Type B pancreatic cell (in vitro differentiated cells): ENCODE data around the gene FOXRED2. TPM values are rescaled to one million over a fixed set of nuclear protein-coding genes. Genes with fewer than 3 reads are reported as not detected.

Source experiments
- DNase-seq: peaks from one replicate; pipeline ENCODE4 v3.0.0; 2021; ENCODE audit warnings: mixed read lengths; ENCODE audit not compliant: unreplicated experiment; ENCODE audit errors: extremely low spot score
- H3K27ac Mint-ChIP-seq: 2 replicates; pipeline ENCODE4 v1.8.0; 2021; ENCODE audit warnings: mild to moderate bottlenecking, mixed read lengths
- H3K27me3 Mint-ChIP-seq: 2 replicates; pipeline ENCODE4 v1.8.0; 2021; ENCODE audit warnings: mixed read lengths
- H3K36me3 Mint-ChIP-seq: 2 replicates; pipeline ENCODE4 v1.8.0; 2021; ENCODE audit warnings: mixed read lengths
- H3K4me1 Mint-ChIP-seq: one replicate; pipeline ENCODE4 v1.8.0; 2021; ENCODE audit warnings: mixed read lengths; ENCODE audit not compliant: unreplicated experiment
- H3K4me3 Mint-ChIP-seq: 2 replicates; pipeline ENCODE4 v1.8.0; 2021; ENCODE audit warnings: mild to moderate bottlenecking, mixed read lengths
- H3K9me3 Mint-ChIP-seq: 2 replicates; pipeline ENCODE4 v1.8.0; 2021; ENCODE audit warnings: mixed read lengths
- total RNA-seq: library from RNA; stranded (reverse); gene quantifications from 2 replicates; pipeline ENCODE4 v1.2.1, GENCODE V29; 2021; ENCODE audit warnings: low replicate concordance
- TF ChIP-seq, protein P1 (sequence below): fragments of 200-600 bp; sonication (generic); conservative IDR thresholded peaks from 2 replicates; pipeline ENCODE4 v1.5.0; 2021; ENCODE audit warnings: antibody characterized with exemption, mild to moderate bottlenecking

FOXRED2 gene
- total RNA-seq, 1 donor from 2014 or later = 38.8 TPM

DNA sequence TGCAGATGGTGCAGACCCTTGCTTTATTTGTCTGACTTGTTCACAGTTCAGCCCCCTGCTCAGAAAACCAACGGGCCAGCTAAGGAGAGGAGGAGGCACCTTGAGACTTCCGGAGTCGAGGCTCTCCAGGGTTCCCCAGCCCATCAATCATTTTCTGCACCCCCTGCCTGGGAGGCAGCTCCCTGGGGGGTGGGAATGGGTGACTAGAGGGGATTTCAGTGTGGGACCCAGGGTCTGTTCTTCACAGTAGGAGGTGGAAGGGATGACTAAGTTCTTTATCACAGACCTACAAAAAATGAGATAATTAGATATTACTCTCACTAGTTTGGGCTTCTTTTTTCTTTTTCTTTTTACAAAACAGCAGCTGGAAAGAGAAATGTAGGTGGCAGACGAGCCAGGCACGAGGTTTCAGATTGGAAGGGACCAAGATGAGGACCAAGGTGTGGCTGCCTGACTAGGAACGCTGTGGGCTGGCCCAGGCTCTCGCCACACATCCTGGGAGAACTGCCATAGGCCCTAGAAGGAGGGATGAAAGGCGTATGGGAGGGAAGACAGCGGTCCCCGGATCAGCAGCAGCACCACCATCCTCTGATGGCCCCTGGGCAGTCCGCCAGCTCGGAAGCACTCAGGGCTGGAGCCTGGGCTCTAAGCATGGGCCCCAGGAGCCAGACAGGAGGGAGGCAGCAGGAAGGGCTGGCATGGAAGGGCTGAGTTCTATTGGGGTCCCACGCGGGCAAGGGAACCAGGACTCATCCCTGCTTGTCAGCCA lies 39.6 kb downstream of the FOXRED2 start:
- H3K27me3 Mint-ChIP-seq = no peaks in the 10 kb centered on the region
- peaks cover 8% of the 10 kb centered on the region for H3K4me1 Mint-ChIP-seq
- no peaks in the 10 kb centered on the region for H3K9me3 Mint-ChIP-seq
- peak overlapping the region; percentile 41 for H3K27ac Mint-ChIP-seq
- DNase-seq = no peak
- H3K4me3 Mint-ChIP-seq = no peak overlapping the region
- H3K36me3 Mint-ChIP-seq = no peaks in the 10 kb centered on the region
- TF ChIP-seq, protein P1, sequence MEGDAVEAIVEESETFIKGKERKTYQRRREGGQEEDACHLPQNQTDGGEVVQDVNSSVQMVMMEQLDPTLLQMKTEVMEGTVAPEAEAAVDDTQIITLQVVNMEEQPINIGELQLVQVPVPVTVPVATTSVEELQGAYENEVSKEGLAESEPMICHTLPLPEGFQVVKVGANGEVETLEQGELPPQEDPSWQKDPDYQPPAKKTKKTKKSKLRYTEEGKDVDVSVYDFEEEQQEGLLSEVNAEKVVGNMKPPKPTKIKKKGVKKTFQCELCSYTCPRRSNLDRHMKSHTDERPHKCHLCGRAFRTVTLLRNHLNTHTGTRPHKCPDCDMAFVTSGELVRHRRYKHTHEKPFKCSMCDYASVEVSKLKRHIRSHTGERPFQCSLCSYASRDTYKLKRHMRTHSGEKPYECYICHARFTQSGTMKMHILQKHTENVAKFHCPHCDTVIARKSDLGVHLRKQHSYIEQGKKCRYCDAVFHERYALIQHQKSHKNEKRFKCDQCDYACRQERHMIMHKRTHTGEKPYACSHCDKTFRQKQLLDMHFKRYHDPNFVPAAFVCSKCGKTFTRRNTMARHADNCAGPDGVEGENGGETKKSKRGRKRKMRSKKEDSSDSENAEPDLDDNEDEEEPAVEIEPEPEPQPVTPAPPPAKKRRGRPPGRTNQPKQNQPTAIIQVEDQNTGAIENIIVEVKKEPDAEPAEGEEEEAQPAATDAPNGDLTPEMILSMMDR = no peak

DNA sequence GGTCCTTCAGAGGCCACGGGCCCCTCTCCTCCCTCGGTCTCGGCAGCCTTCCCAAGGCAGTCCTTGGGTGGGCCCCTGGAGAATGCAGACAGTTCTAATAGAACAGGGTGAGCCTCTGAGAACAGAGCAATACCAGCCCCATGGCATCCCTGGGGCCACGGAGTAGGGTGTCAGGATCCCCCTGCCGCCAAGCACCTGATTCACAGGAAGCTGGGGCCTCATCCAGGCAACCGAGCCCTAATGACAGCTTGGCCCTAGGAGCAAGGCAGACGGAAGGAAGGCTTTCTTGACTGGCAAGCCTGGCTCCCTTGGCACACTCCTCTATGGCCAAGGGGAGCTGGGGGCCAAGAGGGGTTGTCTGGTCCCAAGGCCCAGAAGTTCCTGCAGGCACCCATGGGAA lies 40.6 kb downstream of the FOXRED2 start:
- Mint-ChIP-seq H3K4me1 (peaks cover 11% of the 10 kb centered on the region), H3K4me3 (no peak overlapping the region), H3K27me3 (no peaks in the 10 kb centered on the region), H3K9me3 (no peaks in the 10 kb centered on the region), H3K36me3 (no peaks in the 10 kb centered on the region), H3K27ac (peak overlapping the region; percentile 86)
- TF ChIP-seq, protein P1 = no peak
- DNase-seq = no peak

DNA sequence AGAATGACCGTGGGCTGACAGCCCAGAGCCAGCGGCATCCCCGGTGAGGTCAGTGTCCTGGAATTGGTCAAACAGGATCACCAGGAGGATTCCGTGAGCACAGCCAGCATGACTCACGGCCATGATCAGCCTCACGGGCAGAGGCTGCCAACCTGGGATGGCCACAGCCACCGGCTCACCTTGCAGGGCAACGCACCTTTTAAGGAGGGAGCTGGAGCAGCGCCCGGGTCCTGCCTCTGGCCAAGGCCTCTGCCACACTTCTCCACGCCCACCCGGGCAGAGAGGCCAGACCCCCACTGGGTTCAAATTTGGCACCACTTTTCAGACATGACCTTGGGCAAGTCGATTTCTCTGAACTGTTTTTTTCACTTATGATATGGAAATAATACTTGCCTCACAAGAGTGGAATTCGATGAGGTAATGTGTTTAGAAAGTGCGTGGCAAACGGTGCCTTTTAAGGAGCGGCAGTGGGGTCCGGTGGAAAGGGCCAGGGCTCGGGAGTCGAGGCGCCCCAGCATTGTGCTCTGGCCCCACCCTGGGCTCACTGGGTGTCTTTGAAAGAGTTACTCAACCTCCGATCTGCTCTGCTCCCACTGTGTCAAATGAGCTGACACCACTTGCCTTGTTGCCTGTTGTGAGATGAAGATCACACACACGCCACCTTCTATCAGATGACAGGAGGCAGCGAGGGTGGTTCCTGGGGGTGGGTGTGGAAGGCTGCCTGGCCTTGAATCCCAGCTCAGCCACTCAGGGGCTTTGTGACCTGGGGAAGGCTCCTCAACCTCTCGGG lies 41.4 kb downstream of the FOXRED2 start:
- no peaks in the 10 kb centered on the region for H3K27me3 Mint-ChIP-seq
- no peaks in the 10 kb centered on the region for H3K36me3 Mint-ChIP-seq
- no peaks in the 10 kb centered on the region for H3K9me3 Mint-ChIP-seq
- no peak overlapping the region for H3K4me3 Mint-ChIP-seq
- peak overlapping the region; percentile 86 for H3K27ac Mint-ChIP-seq
- TF ChIP-seq, protein P1 = no peak
- H3K4me1 Mint-ChIP-seq = peaks cover 11% of the 10 kb centered on the region
- DNase-seq = no peak

DNA sequence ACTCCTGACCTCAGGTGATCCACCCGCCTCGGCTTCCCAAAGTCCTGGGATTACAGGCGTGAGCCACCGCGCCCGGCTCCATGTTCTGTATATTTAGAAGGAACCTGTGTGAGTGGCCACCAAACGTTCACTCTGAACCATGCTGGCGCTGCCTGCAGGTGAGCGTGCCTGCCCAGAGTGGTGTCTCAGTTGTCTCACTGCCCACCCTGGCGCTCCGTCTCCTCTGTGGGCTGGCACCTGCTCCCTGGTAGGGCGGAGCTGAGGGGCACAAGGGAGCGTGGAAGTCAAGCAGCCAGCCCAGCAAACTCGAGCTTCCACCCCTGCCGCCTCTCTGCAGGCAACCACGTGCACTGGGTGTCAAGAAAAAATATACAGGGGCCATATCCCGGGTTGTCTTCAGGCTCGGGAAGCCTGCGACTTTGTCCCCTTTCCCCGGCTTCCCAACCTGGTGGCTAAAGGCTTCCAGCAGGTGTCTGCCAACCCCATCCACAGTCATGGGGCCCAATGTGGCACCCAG lies 42.1 kb downstream of the FOXRED2 start:
- Mint-ChIP-seq H3K36me3 (no peaks in the 10 kb centered on the region), H3K4me3 (no peak overlapping the region), H3K4me1 (peaks cover 11% of the 10 kb centered on the region), H3K27me3 (no peaks in the 10 kb centered on the region), H3K27ac (peak overlapping the region; percentile 86), H3K9me3 (no peaks in the 10 kb centered on the region)
- DNase-seq = no peak
- TF ChIP-seq, protein P1 = no peak

DNA sequence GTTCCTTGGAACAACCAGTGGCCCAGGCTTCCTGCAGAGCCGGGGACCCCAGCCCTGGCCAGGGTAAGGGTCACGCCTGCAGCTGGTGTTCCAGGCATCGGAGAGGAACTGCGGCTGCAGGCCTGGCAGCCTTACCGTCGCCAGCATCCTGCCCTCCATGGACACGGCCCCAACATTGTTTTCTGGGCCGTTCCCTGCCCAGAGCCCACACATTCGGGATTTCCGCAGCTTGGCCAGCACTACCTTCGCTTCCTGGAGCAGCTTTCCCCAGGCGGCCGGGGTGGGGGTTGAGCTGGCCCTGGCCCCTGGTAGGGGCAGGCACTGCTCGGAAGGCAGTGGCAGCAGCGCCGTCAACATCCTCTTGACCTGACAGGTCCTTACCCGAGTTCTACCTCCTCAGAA lies 43.1 kb downstream of the FOXRED2 start:
- Mint-ChIP-seq H3K4me1 (peaks cover 11% of the 10 kb centered on the region), H3K27me3 (no peaks in the 10 kb centered on the region), H3K9me3 (no peaks in the 10 kb centered on the region), H3K36me3 (no peaks in the 10 kb centered on the region), H3K4me3 (no peak overlapping the region), H3K27ac (no peak overlapping the region)
- DNase-seq = no peak
- TF ChIP-seq, protein P1 = no peak
